B cell (primary cell): Measurements from ENCODE around the gene EIF2S3B. TPM values are rescaled to one million over a fixed set of nuclear protein-coding genes. Genes with fewer than 3 reads are reported as not detected.

ENCODE experiments used
- ATAC-seq: fragments of 200-7000 bp; cut with Tn5 transposase; one replicate; pipeline ENCODE4 v1.10.0; 2021; ENCODE audit warnings: low read depth, mild to moderate bottlenecking, moderate number of reproducible peaks, moderate library complexity
- CTCF ChIA-PET: fragments of 350-600 bp; sonication (Branson Sonifier 250); formaldehyde crosslinking; loops from one replicate; lab custom pipeline; 2021; ENCODE audit warnings: antibody characterized with exemption, inconsistent platforms; lab: Charles Lee
- POLR2A ChIA-PET: fragments of 350-600 bp; sonication (Branson Sonifier 250); formaldehyde crosslinking; loops from one replicate; lab custom pipeline; 2021; ENCODE audit warnings: antibody characterized with exemption; lab: Charles Lee
- DNase-seq: peaks from one replicate; pipeline ENCODE4 v3.0.0; 2013
- H2AFZ ChIP-seq: 2 replicates; pipeline ENCODE4 v1.6.1; 2012; ENCODE audit warnings: mild to moderate bottlenecking, low read depth, low read length; ENCODE audit not compliant: insufficient read depth, poor library complexity, severe bottlenecking
- H3K27ac ChIP-seq, 2 donors: 1 replicate in 1 of 2; 2 replicates in 1 of 2; pipeline ENCODE4 v1.5.1; 2012 to 2013; ENCODE audit warnings: low read length in 2 of 2, mild to moderate bottlenecking in 2 of 2, moderate library complexity in 1 of 2
- H3K27me3 ChIP-seq, 4 experiments: fragments of 200-600 bp in 1 of 4; sonication (generic) in 1 of 4; replicated peaks in 1 of 4; 1 replicate in 2 of 4; 2 replicates in 2 of 4; pipeline versions ENCODE4 v1.6.1 to v1.7.0; 2013 to 2016; ENCODE audit warnings: low read length in 3 of 4, mild to moderate bottlenecking in 2 of 4, mixed read lengths in 1 of 4, moderate library complexity in 1 of 4; ENCODE audit not compliant: insufficient read depth in 4 of 4, control insufficient read depth in 3 of 4; ENCODE audit errors: control extremely low read depth in 1 of 4
- H3K36me3 ChIP-seq, 2 experiments: replicated peaks in 1 of 2; 1 replicate in 1 of 2; 2 replicates in 1 of 2; pipeline versions ENCODE4 v1.6.1 to v1.7.1; 2013; ENCODE audit warnings: low read length in 1 of 2; ENCODE audit not compliant: insufficient read depth in 2 of 2, control insufficient read depth in 1 of 2; ENCODE audit errors: control extremely low read depth in 1 of 2, extremely low read depth in 1 of 2
- H3K4me1 ChIP-seq, 2 donors: fragments of 200-600 bp in 1 of 2; sonication (generic) in 1 of 2; 1 replicate in 1 of 2; 2 replicates in 1 of 2; pipeline versions ENCODE4 v1.5.1 to v1.6.1; 2013 to 2017; ENCODE audit warnings: low read length in 2 of 2; ENCODE audit not compliant: control insufficient read depth in 2 of 2, insufficient read depth in 2 of 2
- H3K4me2 ChIP-seq: replicated peaks from 2 replicates; pipeline ENCODE3; 2012; ENCODE audit warnings: mild to moderate bottlenecking, low read depth, low read length; ENCODE audit not compliant: poor library complexity, severe bottlenecking
- H3K4me3 ChIP-seq, 5 experiments: fragments of 200-600 bp in 1 of 5; sonication (generic) in 1 of 5; 1 replicate in 3 of 5; 2 replicates in 2 of 5; pipeline versions ENCODE4 v1.5.1 to v1.7.0; 2011 to 2016; ENCODE audit warnings: low read length in 4 of 5, mild to moderate bottlenecking in 4 of 5, low read depth in 2 of 5, control low read depth in 1 of 5, moderate library complexity in 1 of 5; ENCODE audit not compliant: insufficient read depth in 1 of 5; ENCODE audit errors: control extremely low read depth in 1 of 5, extremely low read depth in 1 of 5
- H3K79me2 ChIP-seq: fragments of 200-600 bp; sonication (generic); one replicate; pipeline ENCODE4 v1.6.0; 2016; ENCODE audit warnings: low read length; ENCODE audit not compliant: control insufficient read depth, insufficient read depth
- H3K9ac ChIP-seq: fragments of 200-600 bp; sonication (generic); 2 replicates; pipeline ENCODE4 v1.6.1; 2017; ENCODE audit warnings: mild to moderate bottlenecking, low read length, moderate library complexity
- H3K9me3 ChIP-seq, 3 donors: one replicate each; pipeline versions ENCODE4 v1.6.1 to v1.7.1; 2013; ENCODE audit warnings: low read length in 2 of 3; ENCODE audit not compliant: control insufficient read depth in 2 of 3, insufficient read depth in 1 of 3; ENCODE audit errors: control extremely low read depth in 1 of 3
- H4K20me1 ChIP-seq: 2 replicates; pipeline ENCODE4 v1.6.0; 2012; ENCODE audit warnings: mild to moderate bottlenecking, low read length; ENCODE audit not compliant: insufficient read depth, control insufficient read depth, poor library complexity, severe bottlenecking
- H3K27ac Mint-ChIP-seq: one replicate; pipeline ENCODE4 v1.8.0; 2021; ENCODE audit warnings: mixed read lengths
- H3K27me3 Mint-ChIP-seq: one replicate; pipeline ENCODE4 v1.8.0; 2021; ENCODE audit warnings: mixed read lengths
- H3K4me1 Mint-ChIP-seq: one replicate; pipeline ENCODE4 v1.8.0; 2021; ENCODE audit warnings: mixed read lengths
- H3K4me3 Mint-ChIP-seq: one replicate; pipeline ENCODE4 v1.8.0; 2021; ENCODE audit warnings: mixed read lengths
- H3K9me3 Mint-ChIP-seq: one replicate; pipeline ENCODE4 v1.8.0; 2022; ENCODE audit warnings: mixed read lengths; ENCODE audit not compliant: insufficient read depth
- EZH2 ChIP-seq: IDR thresholded peaks from 2 replicates; pipeline ENCODE4 v1.6.1; 2012; ENCODE audit warnings: borderline replicate concordance, low read depth, mild to moderate bottlenecking, moderate library complexity, low read length; ENCODE audit not compliant: insufficient read depth, poor library complexity, severe bottlenecking
- WGBS: methylation state at CpG from one replicate; pipeline ENCODE4 v1.1.5; 2013; ENCODE audit warnings: missing lambda C conversion rate; ENCODE audit not compliant: insufficient coverage; 5-methylcytosine and 5-hydroxymethylcytosine counted together
- intact Hi-C: fragments of 100-400 bp; cut with micrococcal nuclease; formaldehyde crosslinking; loops from one replicate; pipeline ENCODE4 v1.10.0; 2022
- polyA plus RNA-seq: library from polyadenylated mRNA; depleted of rRNA; stranded (reverse); fragments of >200 nt; gene quantifications from 2 replicates; pipeline ENCODE4 v1.2.3, GENCODE V29; 2012
- small RNA-seq: library from RNA; depleted of rRNA; stranded (forward); fragments of <200 nt; gene quantifications from one replicate; pipeline ENCODE3, GENCODE V24; 2012; ENCODE audit warnings: low replicate concordance, low read depth; ENCODE audit not compliant: insufficient read length
- total RNA-seq, 2 donors: library from RNA; stranded (reverse); fragments of 120-200 nt in 1 of 2; gene quantifications; 1 replicate in 1 of 2; 2 replicates in 1 of 2; pipeline versions ENCODE4 v1.2.3 to v1.2.4, GENCODE V29; 2013 to 2022
- TF ChIP-seq, protein P1 (sequence below): fragments of 200-600 bp; IDR thresholded peaks from one replicate; pipeline ENCODE4 v1.8.0; 2022; ENCODE audit warnings: antibody characterized with exemption, mild to moderate bottlenecking

The EIF2S3B gene
- total and polyA plus RNA-seq, 2 donors (not counting 1 experiment from before 2014, with no cell fraction given) = 0.45 to 0.54 TPM

DNA sequence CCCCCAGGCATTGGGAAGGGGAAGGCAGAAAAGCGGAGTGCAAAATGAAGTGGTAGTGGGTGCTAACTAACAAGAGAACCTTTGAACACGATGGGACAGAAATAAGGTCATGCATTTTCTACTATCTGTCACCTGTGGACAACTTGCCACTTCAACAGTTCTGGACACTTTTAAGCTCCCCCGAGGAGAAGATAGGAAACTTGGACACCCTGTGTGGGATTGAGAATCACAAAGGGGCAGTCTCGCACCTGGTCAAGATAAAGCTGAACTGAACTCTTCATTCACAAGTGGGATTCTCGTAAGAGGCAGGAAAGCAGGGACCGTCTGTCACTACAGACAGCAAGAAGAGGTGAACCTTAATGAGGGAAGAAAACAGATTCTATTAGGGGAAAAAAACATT is 51.6 kb downstream of the EIF2S3B start:
- no peak overlapping the region for H2AFZ ChIP-seq
- no CpG with 5 or more reads among the region's 6 CpGs for WGBS
- intact Hi-C loops = no loop called here

DNA sequence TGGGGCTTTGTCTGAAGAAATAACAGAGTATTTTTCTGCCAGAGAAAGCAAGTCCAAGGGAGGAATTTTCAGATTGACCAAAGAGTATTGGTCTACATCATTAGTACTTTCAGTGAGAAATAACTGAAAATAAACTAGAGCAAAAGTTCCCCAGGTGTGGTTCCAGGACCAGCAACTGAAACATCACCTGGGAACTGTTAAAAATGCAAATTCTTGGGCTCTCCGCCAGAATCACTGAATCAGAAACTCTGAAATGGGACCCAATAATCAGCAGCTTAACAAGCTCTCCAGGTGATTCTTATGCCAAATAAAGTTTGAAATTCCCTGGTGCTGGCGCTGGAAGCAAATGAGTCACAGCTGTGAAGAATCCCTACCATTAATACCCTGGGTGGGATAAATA is 52.1 kb downstream of the EIF2S3B start:
- Histone ChIP-seq H2AFZ (no peak overlapping the region), H3K4me1 (no peaks in the 10 kb centered on the region), H3K9ac (no peak overlapping the region), H3K4me2 (no peak overlapping the region), H3K9me3 (no peaks in the 10 kb centered on the region), H3K36me3 (no peaks in the 10 kb centered on the region), H3K27me3 (no peaks in the 10 kb centered on the region), H3K79me2 (no peaks in the 10 kb centered on the region), H3K4me3 (no peak overlapping the region), H3K27ac (no peak overlapping the region), H4K20me1 (no peaks in the 10 kb centered on the region)
- H3K27me3 Mint-ChIP-seq = peaks cover 22% of the 10 kb centered on the region
- no peaks in the 10 kb centered on the region for H3K4me1 Mint-ChIP-seq
- WGBS = no CpG with 5 or more reads among the region's 2 CpGs
- intact Hi-C loops = no loop called here
- POLR2A ChIA-PET = no interaction called here
- TF ChIP-seq, protein P1, sequence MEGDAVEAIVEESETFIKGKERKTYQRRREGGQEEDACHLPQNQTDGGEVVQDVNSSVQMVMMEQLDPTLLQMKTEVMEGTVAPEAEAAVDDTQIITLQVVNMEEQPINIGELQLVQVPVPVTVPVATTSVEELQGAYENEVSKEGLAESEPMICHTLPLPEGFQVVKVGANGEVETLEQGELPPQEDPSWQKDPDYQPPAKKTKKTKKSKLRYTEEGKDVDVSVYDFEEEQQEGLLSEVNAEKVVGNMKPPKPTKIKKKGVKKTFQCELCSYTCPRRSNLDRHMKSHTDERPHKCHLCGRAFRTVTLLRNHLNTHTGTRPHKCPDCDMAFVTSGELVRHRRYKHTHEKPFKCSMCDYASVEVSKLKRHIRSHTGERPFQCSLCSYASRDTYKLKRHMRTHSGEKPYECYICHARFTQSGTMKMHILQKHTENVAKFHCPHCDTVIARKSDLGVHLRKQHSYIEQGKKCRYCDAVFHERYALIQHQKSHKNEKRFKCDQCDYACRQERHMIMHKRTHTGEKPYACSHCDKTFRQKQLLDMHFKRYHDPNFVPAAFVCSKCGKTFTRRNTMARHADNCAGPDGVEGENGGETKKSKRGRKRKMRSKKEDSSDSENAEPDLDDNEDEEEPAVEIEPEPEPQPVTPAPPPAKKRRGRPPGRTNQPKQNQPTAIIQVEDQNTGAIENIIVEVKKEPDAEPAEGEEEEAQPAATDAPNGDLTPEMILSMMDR = no peak
- no peak for TF ChIP-seq EZH2
- DNase-seq (no peak), ATAC-seq (no peak)
- H3K4me3 Mint-ChIP-seq = no peak overlapping the region
- H3K27ac Mint-ChIP-seq = no peak overlapping the region
- CTCF ChIA-PET = interaction anchor here (0.7 to 3.5 kb wide), 3 partner anchors 215 to 321 kb away, joined by 3 to 19 read pairs (median 4); no protein-coding TSS in a partner anchor
- no peaks in the 10 kb centered on the region for H3K9me3 Mint-ChIP-seq

More for the DNA sequence above, 51.6 kb downstream of the EIF2S3B start:
- CTCF ChIA-PET = interaction anchor here (0.7 to 3.5 kb wide), 3 partner anchors 215 to 321 kb away, joined by 3 to 19 read pairs (median 4); no protein-coding TSS in a partner anchor
- ATAC-seq (no peak), DNase-seq (no peak)
- H3K27me3 ChIP-seq = no peaks in the 10 kb centered on the region
- no peak overlapping the region for H3K9ac ChIP-seq
- Mint-ChIP-seq H3K9me3 (no peaks in the 10 kb centered on the region), H3K27ac (no peak overlapping the region), H3K4me3 (no peak overlapping the region), H3K27me3 (peaks cover 20% of the 10 kb centered on the region), H3K4me1 (no peaks in the 10 kb centered on the region)
- H3K9me3 ChIP-seq = no peaks in the 10 kb centered on the region
- H3K4me2 ChIP-seq = no peak overlapping the region
- no peak for TF ChIP-seq EZH2
- TF ChIP-seq, protein P1 = no peak
- no peaks in the 10 kb centered on the region for H3K4me1 ChIP-seq
- H4K20me1 ChIP-seq = no peaks in the 10 kb centered on the region
- no peaks in the 10 kb centered on the region for H3K36me3 ChIP-seq
- H3K27ac ChIP-seq = no peak overlapping the region
- no peaks in the 10 kb centered on the region for H3K79me2 ChIP-seq
- no peak overlapping the region for H3K4me3 ChIP-seq
- POLR2A ChIA-PET = no interaction called here

Small RNAs within 50 kb of the gene (small RNA-seq; reads per million reads assigned to genes)
- gene SLC25A39P2 = not detected

Other genes starting within 250 kb of the EIF2S3B start
- gene KLRD1, start 198.0 kb upstream of the EIF2S3B start, total RNA-seq = 0.32 and 0.92 TPM in 2 replicates
- gene KLRD1, start 198.0 kb upstream of the EIF2S3B start, polyA plus RNA-seq = 0.22 and 0.55 TPM in 2 replicates
- gene KLRK1, start 115.8 kb upstream of the EIF2S3B start, total RNA-seq = 0.84 and 0.97 TPM in 2 replicates
- 2.1 and 60.0 TPM in 2 replicates for gene KLRK1, start 115.8 kb upstream of the EIF2S3B start, polyA plus RNA-seq
- gene KLRC4, start 96.1 kb upstream of the EIF2S3B start, total RNA-seq = not detected in 2 replicates
- gene KLRC4, start 96.1 kb upstream of the EIF2S3B start, polyA plus RNA-seq = not detected in 2 replicates
- not detected in 2 replicates for gene KLRC3, start 85.3 kb upstream of the EIF2S3B start, total RNA-seq
- not detected in 2 replicates for gene KLRC3, start 85.3 kb upstream of the EIF2S3B start, polyA plus RNA-seq
- gene KLRC2, start 69.9 kb upstream of the EIF2S3B start, total RNA-seq = 0.59 TPM in 1 of 2 replicates, not detected in the other
- gene KLRC2, start 69.9 kb upstream of the EIF2S3B start, polyA plus RNA-seq = 0.21 and 0.25 TPM in 2 replicates
- gene KLRC1, start 52.5 kb upstream of the EIF2S3B start, total RNA-seq = not detected in 2 replicates
- 0.42 TPM in 1 of 2 replicates, not detected in the other for gene KLRC1, start 52.5 kb upstream of the EIF2S3B start, polyA plus RNA-seq
- 16.0 and 19.1 TPM in 2 replicates for gene MAGOHB, start 107.7 kb downstream of the EIF2S3B start, total RNA-seq
- gene MAGOHB, start 107.7 kb downstream of the EIF2S3B start, polyA plus RNA-seq = 8.1 and 13.1 TPM in 2 replicates
- not detected in 2 replicates for gene STYK1, start 168.2 kb downstream of the EIF2S3B start, total RNA-seq
- gene STYK1, start 168.2 kb downstream of the EIF2S3B start, polyA plus RNA-seq = not detected in 2 replicates
- gene YBX3, start 217.4 kb downstream of the EIF2S3B start, total RNA-seq = 60.8 and 62.6 TPM in 2 replicates
- 191 and 365 TPM in 2 replicates for gene YBX3, start 217.4 kb downstream of the EIF2S3B start, polyA plus RNA-seq